Measurements from ENCODE around the gene SLC9A6.

SLC9A6 gene

DNA sequence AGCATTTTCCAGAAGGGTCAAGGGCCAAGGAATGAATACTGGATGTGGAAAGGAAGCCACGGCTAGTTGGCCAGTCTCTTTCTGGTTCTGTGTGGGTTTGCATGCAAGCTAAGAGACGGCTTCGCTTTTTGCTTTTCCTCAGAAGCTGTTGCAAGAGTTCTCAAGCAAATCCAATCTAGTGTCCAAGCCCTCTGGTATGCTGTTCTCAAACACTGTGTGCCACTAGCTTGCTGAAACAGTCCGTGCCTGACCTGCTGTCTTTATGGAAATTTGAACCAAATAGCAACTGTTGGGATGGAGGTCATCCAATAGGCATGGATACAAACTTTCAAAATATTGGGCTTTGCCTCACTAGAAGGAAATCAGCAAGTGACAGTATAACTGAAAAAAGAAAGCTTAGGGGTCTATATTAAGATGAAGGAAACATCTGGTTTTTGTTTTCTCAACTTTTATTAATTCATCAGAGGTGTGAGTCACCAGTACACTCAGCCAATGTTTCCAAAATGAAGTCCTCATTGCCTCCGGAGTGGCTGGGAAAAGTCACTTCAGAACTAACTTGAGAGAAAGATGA lies 70.5 kb downstream of the SLC9A6 start:
- H3K4me1 Mint-ChIP-seq, result no peaks in the 10 kb centered on the region
- H3K4me3 Mint-ChIP-seq, result no peak overlapping the region
- no peak overlapping the region for H3K27ac Mint-ChIP-seq

DNA sequence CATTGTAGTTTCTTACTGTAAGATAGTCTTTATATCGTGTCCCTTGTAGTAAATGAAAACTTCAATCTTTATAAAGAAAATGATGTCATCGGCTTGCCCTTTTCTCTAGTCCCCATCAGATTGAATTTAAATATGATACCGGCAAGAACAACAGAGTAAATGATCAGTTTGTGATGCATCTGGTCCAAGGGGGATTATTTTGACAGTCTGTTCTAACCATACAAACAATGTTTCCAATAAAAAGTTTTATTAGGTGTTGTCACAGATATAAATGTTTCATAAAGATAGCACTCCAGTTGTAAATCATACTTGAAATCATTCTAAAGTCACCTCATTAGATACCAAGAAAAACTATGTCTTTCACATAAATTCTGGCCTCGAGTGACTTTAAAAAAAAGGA lies 72.3 kb downstream of the SLC9A6 start:
- no peaks in the 10 kb centered on the region for H3K36me3 Mint-ChIP-seq (ENCODE audit: low read depth)
- H3K4me3 Mint-ChIP-seq, result no peak overlapping the region
- no peaks in the 10 kb centered on the region for H3K9me3 Mint-ChIP-seq
- no peak overlapping the region for H3K27ac Mint-ChIP-seq
- no peaks in the 10 kb centered on the region for H3K4me1 Mint-ChIP-seq
- TF ChIP-seq, protein P1, sequence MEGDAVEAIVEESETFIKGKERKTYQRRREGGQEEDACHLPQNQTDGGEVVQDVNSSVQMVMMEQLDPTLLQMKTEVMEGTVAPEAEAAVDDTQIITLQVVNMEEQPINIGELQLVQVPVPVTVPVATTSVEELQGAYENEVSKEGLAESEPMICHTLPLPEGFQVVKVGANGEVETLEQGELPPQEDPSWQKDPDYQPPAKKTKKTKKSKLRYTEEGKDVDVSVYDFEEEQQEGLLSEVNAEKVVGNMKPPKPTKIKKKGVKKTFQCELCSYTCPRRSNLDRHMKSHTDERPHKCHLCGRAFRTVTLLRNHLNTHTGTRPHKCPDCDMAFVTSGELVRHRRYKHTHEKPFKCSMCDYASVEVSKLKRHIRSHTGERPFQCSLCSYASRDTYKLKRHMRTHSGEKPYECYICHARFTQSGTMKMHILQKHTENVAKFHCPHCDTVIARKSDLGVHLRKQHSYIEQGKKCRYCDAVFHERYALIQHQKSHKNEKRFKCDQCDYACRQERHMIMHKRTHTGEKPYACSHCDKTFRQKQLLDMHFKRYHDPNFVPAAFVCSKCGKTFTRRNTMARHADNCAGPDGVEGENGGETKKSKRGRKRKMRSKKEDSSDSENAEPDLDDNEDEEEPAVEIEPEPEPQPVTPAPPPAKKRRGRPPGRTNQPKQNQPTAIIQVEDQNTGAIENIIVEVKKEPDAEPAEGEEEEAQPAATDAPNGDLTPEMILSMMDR (IDR thresholded peaks at IDR 0.05; ENCODE audit: unreplicated experiment in 3 of 3), result no peak
- peaks cover 5% of the 10 kb centered on the region for H3K27me3 Mint-ChIP-seq (ENCODE audit: low read depth)

More for the DNA sequence above, 70.5 kb downstream of the SLC9A6 start:
- Mint-ChIP-seq H3K36me3 (ENCODE audit: low read depth) (no peaks in the 10 kb centered on the region), H3K9me3 (peaks cover 2% of the 10 kb centered on the region), H3K27me3 (ENCODE audit: low read depth) (no peaks in the 10 kb centered on the region)
- TF ChIP-seq, protein P1 (IDR thresholded peaks at IDR 0.05; ENCODE audit: unreplicated experiment in 3 of 3), result no peak

DNA sequence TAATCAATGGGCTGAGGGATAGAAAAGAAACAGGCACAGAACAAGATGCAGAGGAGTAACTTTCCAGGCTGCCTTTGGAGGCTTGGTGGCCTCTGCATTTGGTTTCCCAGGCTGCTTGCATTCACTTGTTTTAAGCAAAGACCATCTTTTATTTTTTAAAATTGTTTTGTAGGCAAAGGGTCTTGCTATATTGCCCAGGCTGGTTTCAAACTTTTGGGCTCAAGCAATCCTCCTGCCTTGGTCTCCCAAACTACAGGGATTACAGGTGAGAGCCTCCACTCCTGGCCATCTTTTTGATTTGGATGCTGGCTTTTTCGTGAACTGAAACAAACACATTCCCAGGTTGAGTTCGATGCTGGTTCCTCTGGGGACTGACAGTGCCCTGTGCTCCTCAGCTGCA lies 74.1 kb downstream of the SLC9A6 start:
- H3K27me3 Mint-ChIP-seq (ENCODE audit: low read depth), result peaks cover 5% of the 10 kb centered on the region
- TF ChIP-seq, protein P1 (IDR thresholded peaks at IDR 0.05; ENCODE audit: unreplicated experiment in 3 of 3), result no peak

DNA sequence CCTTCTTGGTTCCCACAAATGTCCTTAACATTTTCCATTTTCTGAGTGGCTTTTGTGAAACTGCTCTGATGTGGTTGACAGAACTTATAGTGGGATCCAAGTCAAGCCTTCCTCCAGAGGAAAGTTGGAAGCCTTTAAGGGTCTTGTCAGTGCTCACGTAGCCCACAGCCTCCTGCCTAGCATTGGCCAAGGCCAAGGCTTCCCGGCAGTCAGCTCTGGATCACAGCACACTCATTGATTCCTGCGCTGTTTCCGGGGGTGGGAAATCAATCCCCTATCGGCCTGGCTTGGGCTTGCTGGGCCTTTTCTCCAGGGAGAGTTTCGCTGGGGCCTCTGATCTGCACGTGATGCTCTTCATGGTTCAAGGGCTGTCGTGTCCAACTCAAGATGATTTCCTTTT lies 76.1 kb downstream of the SLC9A6 start:
- Mint-ChIP-seq H3K9me3 (peaks cover 3% of the 10 kb centered on the region), H3K27ac (no peak overlapping the region), H3K36me3 (ENCODE audit: low read depth) (no peaks in the 10 kb centered on the region), H3K4me1 (peaks cover 20% of the 10 kb centered on the region), H3K27me3 (ENCODE audit: low read depth) (peaks cover 5% of the 10 kb centered on the region), H3K4me3 (no peak overlapping the region)
- TF ChIP-seq, protein P1 (IDR thresholded peaks at IDR 0.05; ENCODE audit: unreplicated experiment in 3 of 3), result no peak

More for the DNA sequence above, 74.1 kb downstream of the SLC9A6 start:
- peaks cover 1% of the 10 kb centered on the region for H3K9me3 Mint-ChIP-seq
- H3K27ac Mint-ChIP-seq, result no peak overlapping the region
- H3K4me1 Mint-ChIP-seq, result peaks cover 10% of the 10 kb centered on the region
- no peak overlapping the region for H3K4me3 Mint-ChIP-seq
- H3K36me3 Mint-ChIP-seq (ENCODE audit: low read depth), result no peaks in the 10 kb centered on the region

DNA sequence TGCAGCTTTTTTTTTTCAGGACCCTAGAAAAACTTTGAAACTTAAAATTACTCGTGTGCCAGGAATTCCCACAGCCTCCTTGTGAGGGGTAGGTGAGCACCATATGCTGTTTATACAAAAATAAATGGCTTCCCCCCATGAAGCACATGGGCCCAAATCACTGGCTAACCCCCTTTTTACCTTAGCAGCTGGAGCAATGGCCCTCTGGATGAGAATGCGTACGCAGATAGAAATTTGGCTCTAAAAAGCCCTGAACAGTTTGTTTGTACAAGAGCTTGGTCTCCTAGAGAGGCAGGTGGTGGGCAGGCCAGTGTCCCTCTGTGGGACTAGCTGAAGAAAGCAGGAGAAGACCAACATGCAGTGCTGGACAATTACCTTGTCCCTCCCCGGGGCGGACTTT lies 76.5 kb downstream of the SLC9A6 start:
- H3K9me3 Mint-ChIP-seq, result peaks cover 3% of the 10 kb centered on the region
- H3K27ac Mint-ChIP-seq, result no peak overlapping the region
- peaks cover 5% of the 10 kb centered on the region for H3K27me3 Mint-ChIP-seq (ENCODE audit: low read depth)
- H3K36me3 Mint-ChIP-seq (ENCODE audit: low read depth), result no peaks in the 10 kb centered on the region
- TF ChIP-seq, protein P1 (IDR thresholded peaks at IDR 0.05; ENCODE audit: unreplicated experiment in 3 of 3), result no peak
- peaks cover 20% of the 10 kb centered on the region for H3K4me1 Mint-ChIP-seq
- H3K4me3 Mint-ChIP-seq, result no peak overlapping the region

DNA sequence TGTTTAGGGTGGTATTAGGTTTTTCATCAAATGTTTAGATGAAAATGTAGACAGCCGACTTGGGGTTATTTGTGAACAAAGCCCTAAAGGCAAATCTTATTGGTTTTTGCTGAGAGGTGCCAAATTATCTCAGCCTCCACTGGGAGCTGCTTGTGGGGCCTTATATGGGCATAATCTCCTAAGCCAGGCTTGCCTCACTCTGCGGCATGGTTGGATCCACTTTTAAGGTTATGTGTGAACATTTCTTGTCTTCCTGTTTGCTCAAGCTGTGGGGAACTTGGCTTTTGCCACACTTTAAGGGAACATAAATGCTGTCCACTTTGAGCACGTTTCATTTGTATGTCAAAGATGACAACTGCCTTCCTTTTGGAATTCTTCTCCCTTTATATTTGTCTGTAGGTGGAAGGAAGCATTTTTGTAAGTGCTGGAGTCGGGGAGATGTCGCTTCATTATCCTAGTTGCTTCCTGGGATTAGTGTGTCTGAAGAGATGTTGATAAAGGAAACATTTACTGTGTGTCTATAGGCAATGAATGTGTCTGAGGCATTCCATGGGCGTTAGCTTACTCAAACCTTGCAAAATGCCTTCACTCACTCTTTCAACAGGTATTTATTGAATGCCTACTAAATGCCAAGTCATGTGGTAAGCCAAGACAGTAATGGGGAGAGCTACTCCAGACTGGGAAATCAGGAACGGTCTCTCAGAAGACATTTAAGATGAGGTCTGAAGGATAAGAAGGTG lies 78.3 kb downstream of the SLC9A6 start:
- Mint-ChIP-seq H3K9me3 (peaks cover 3% of the 10 kb centered on the region), H3K4me1 (peaks cover 20% of the 10 kb centered on the region), H3K36me3 (ENCODE audit: low read depth) (no peaks in the 10 kb centered on the region), H3K4me3 (no peak overlapping the region), H3K27ac (peak overlapping the region; percentile 6 to 67 (median 51)), H3K27me3 (ENCODE audit: low read depth) (peaks cover 12% of the 10 kb centered on the region)
- TF ChIP-seq, protein P1 (IDR thresholded peaks at IDR 0.05; ENCODE audit: unreplicated experiment in 3 of 3), result no peak
